Measurements from ENCODE around the gene EGFR.

Gene EGFR

DNA sequence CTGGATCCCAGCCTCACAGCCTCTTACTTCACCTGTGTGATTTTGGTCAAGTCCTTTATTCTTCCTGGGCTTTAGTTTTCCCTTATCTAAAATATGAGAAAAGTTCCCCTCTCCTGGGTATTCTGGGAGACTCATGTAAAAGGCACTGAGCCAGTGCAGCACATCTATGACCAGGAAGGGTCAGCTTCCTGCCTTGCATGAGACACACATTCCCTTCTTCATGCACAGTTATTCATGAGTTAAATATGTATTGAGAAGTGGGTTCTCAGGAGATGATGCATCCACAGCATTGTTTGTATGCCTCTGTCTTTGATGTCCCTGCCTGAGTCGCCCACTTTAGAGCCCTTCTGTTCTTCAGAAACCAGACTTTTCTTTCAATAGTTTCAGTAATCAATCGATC lies 33.3 kb downstream of the EGFR start:
- Histone ChIP-seq H3K4me1 (ENCODE audit: control insufficient read depth in 2 of 2, insufficient read depth in 2 of 2, low read length in 2 of 2) (peaks cover 2 to 10% of the 10 kb centered on the region in 2 donors), H3K9me3 (ENCODE audit: control insufficient read depth in 2 of 2, low read length in 2 of 2) (no peaks in the 10 kb centered on the region), H3K36me3 (ENCODE audit: control insufficient read depth in 2 of 2, insufficient read depth in 2 of 2, low read length in 2 of 2) (no peaks in the 10 kb centered on the region), H3K9ac (ENCODE audit: low read depth in 1 of 2, low read length in 2 of 2) (no peak overlapping the region), H3K4me3 (ENCODE audit: low read length in 2 of 2) (no peak overlapping the region), H3K27ac (ENCODE audit: low read depth in 2 of 2, low read length in 2 of 2) (no peak overlapping the region), H3K27me3 (ENCODE audit: control insufficient read depth in 2 of 2, insufficient read depth in 2 of 2, low read length in 2 of 2) (no peaks in the 10 kb centered on the region)

DNA sequence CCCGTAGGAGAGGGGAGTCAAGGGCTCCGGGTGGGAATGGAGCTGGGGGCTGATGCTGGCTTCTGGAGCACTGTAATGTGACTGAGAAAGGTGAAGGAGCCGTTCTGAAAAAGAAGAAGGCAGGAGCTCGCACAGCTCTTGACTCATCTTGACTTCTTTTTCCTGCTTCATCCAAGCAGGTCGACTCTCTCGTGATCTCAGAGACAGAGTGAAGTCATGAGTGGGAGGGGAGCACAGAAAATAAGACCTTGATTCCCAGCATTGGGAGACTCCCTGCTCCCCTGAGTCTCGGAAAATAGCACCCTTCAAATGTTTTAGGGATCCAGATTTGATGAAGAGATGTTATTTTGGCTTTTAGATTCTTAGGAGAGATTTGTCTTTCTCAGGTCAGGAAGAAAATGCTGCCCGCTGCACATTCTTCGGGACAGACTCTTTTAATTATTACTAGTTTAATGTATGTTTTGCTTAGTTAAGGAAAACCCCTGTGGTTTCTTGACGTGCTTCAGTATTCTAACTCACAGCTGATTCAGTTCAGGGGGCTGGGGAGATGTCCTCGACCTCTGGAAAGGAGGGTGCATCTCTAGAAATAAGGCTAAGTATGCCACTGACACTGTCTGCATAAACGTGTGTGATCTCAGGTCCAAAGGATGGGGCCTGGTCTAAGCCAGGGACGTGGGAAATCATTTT lies 34.1 kb downstream of the EGFR start:
- H3K27ac ChIP-seq (ENCODE audit: low read depth in 2 of 2, low read length in 2 of 2), result no peak overlapping the region
- H3K4me3 ChIP-seq (ENCODE audit: low read length in 2 of 2), result no peak overlapping the region
- H3K36me3 ChIP-seq (ENCODE audit: control insufficient read depth in 2 of 2, insufficient read depth in 2 of 2, low read length in 2 of 2), result no peaks in the 10 kb centered on the region
- H3K9me3 ChIP-seq (ENCODE audit: control insufficient read depth in 2 of 2, low read length in 2 of 2), result no peaks in the 10 kb centered on the region
- no peak overlapping the region for H3K9ac ChIP-seq (ENCODE audit: low read depth in 1 of 2, low read length in 2 of 2)
- H3K4me1 ChIP-seq (ENCODE audit: control insufficient read depth in 2 of 2, insufficient read depth in 2 of 2, low read length in 2 of 2), result peaks cover 0 to 3% of the 10 kb centered on the region in 2 donors
- no peaks in the 10 kb centered on the region for H3K27me3 ChIP-seq (ENCODE audit: control insufficient read depth in 2 of 2, insufficient read depth in 2 of 2, low read length in 2 of 2)

GRCh38 chr7:55053651-55054571 lies 35.1 kb downstream of the EGFR start:
- no peak overlapping the region for H3K9ac ChIP-seq (ENCODE audit: low read depth in 1 of 2, low read length in 2 of 2)
- H3K9me3 ChIP-seq (ENCODE audit: control insufficient read depth in 2 of 2, low read length in 2 of 2), result no peaks in the 10 kb centered on the region
- H3K4me1 ChIP-seq (ENCODE audit: control insufficient read depth in 2 of 2, insufficient read depth in 2 of 2, low read length in 2 of 2), result no peaks in the 10 kb centered on the region
- no peaks in the 10 kb centered on the region for H3K27me3 ChIP-seq (ENCODE audit: control insufficient read depth in 2 of 2, insufficient read depth in 2 of 2, low read length in 2 of 2)
- no peaks in the 10 kb centered on the region for H3K36me3 ChIP-seq (ENCODE audit: control insufficient read depth in 2 of 2, insufficient read depth in 2 of 2, low read length in 2 of 2)
- no peak overlapping the region for H3K27ac ChIP-seq (ENCODE audit: low read depth in 2 of 2, low read length in 2 of 2)
- H3K4me3 ChIP-seq (ENCODE audit: low read length in 2 of 2), result no peak overlapping the region

- no peak overlapping the region for H3K4me3 ChIP-seq (ENCODE audit: low read length in 2 of 2)
- no peaks in the 10 kb centered on the region for H3K27me3 ChIP-seq (ENCODE audit: control insufficient read depth in 2 of 2, insufficient read depth in 2 of 2, low read length in 2 of 2)
- no peak overlapping the region for H3K9ac ChIP-seq (ENCODE audit: low read depth in 1 of 2, low read length in 2 of 2)
Observed at GRCh38 chr7:55054758-55055157, 35.9 kb downstream of the EGFR start.

DNA sequence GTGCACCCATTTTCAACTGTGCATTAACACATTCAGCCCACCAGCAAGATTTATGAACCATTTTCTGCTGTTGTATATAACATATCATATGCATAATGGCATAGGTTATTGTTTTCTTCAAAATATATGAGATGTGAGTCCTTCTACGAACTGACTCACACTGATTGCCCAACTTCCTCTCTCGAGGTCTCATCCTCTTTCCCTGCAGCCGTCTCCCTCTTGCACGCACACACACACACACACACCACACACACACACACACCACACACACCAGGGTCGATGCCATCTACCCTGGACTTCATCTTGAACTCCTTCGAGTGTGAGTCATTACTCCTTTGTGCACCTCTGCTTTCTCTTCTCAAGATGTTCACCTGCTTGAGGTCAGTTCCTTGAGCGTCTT lies 36.7 kb downstream of the EGFR start:
- H3K27me3 ChIP-seq (ENCODE audit: control insufficient read depth in 2 of 2, insufficient read depth in 2 of 2, low read length in 2 of 2), result no peaks in the 10 kb centered on the region
- H3K27ac ChIP-seq (ENCODE audit: low read depth in 2 of 2, low read length in 2 of 2), result no peak overlapping the region
- no peak overlapping the region for H3K9ac ChIP-seq (ENCODE audit: low read depth in 1 of 2, low read length in 2 of 2)
- no peak overlapping the region for H3K4me3 ChIP-seq (ENCODE audit: low read length in 2 of 2)
- no peaks in the 10 kb centered on the region for H3K4me1 ChIP-seq (ENCODE audit: control insufficient read depth in 2 of 2, insufficient read depth in 2 of 2, low read length in 2 of 2)
- no peaks in the 10 kb centered on the region for H3K9me3 ChIP-seq (ENCODE audit: control insufficient read depth in 2 of 2, low read length in 2 of 2)
- H3K36me3 ChIP-seq (ENCODE audit: control insufficient read depth in 2 of 2, insufficient read depth in 2 of 2, low read length in 2 of 2), result no peaks in the 10 kb centered on the region

More at GRCh38 chr7:55054758-55055157, 35.9 kb downstream of the EGFR start:
- H3K4me1 ChIP-seq (ENCODE audit: control insufficient read depth in 2 of 2, insufficient read depth in 2 of 2, low read length in 2 of 2), result no peaks in the 10 kb centered on the region
- H3K9me3 ChIP-seq (ENCODE audit: control insufficient read depth in 2 of 2, low read length in 2 of 2), result no peaks in the 10 kb centered on the region
- H3K27ac ChIP-seq (ENCODE audit: low read depth in 2 of 2, low read length in 2 of 2), result no peak overlapping the region
- no peaks in the 10 kb centered on the region for H3K36me3 ChIP-seq (ENCODE audit: control insufficient read depth in 2 of 2, insufficient read depth in 2 of 2, low read length in 2 of 2)

- Histone ChIP-seq H3K4me3 (ENCODE audit: low read length in 2 of 2) (no peak overlapping the region), H3K27me3 (ENCODE audit: control insufficient read depth in 2 of 2, insufficient read depth in 2 of 2, low read length in 2 of 2) (no peaks in the 10 kb centered on the region), H3K4me1 (ENCODE audit: control insufficient read depth in 2 of 2, insufficient read depth in 2 of 2, low read length in 2 of 2) (no peaks in the 10 kb centered on the region), H3K9ac (ENCODE audit: low read depth in 1 of 2, low read length in 2 of 2) (no peak overlapping the region), H3K36me3 (ENCODE audit: control insufficient read depth in 2 of 2, insufficient read depth in 2 of 2, low read length in 2 of 2) (no peaks in the 10 kb centered on the region), H3K27ac (ENCODE audit: low read depth in 2 of 2, low read length in 2 of 2) (no peak overlapping the region), H3K9me3 (ENCODE audit: control insufficient read depth in 2 of 2, low read length in 2 of 2) (no peaks in the 10 kb centered on the region)
Observed at GRCh38 chr7:55056068-55056467, 37.3 kb downstream of the EGFR start.

GRCh38 chr7:55056577-55057480 lies 38.0 kb downstream of the EGFR start:
- Histone ChIP-seq H3K27me3 (ENCODE audit: control insufficient read depth in 2 of 2, insufficient read depth in 2 of 2, low read length in 2 of 2) (no peaks in the 10 kb centered on the region), H3K27ac (ENCODE audit: low read depth in 2 of 2, low read length in 2 of 2) (no peak overlapping the region), H3K9ac (ENCODE audit: low read depth in 1 of 2, low read length in 2 of 2) (no peak overlapping the region), H3K4me3 (ENCODE audit: low read length in 2 of 2) (no peak overlapping the region), H3K4me1 (ENCODE audit: control insufficient read depth in 2 of 2, insufficient read depth in 2 of 2, low read length in 2 of 2) (no peaks in the 10 kb centered on the region), H3K9me3 (ENCODE audit: control insufficient read depth in 2 of 2, low read length in 2 of 2) (no peaks in the 10 kb centered on the region), H3K36me3 (ENCODE audit: control insufficient read depth in 2 of 2, insufficient read depth in 2 of 2, low read length in 2 of 2) (no peaks in the 10 kb centered on the region)

DNA sequence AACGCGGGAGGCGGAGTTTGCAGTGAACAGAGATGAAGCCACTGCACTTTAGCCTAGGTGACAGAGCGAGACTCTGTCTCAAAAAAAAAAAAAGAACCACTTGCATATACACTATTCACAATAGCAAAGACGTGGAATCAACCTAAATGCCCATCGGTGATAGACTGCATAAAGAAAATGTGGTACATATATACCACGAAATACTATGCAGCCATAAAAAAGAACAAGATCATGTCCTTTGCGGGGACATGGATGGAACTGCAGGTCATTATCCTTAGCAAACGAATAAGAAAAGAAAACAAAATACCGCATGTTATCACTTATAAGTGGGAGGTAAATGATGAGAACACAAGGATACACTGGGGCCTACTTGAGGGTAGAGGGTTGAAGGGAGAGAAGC lies 39.5 kb downstream of the EGFR start:
- no peak overlapping the region for H3K4me3 ChIP-seq (ENCODE audit: low read length in 2 of 2)
- no peaks in the 10 kb centered on the region for H3K4me1 ChIP-seq (ENCODE audit: control insufficient read depth in 2 of 2, insufficient read depth in 2 of 2, low read length in 2 of 2)
- no peaks in the 10 kb centered on the region for H3K27me3 ChIP-seq (ENCODE audit: control insufficient read depth in 2 of 2, insufficient read depth in 2 of 2, low read length in 2 of 2)
- no peaks in the 10 kb centered on the region for H3K36me3 ChIP-seq (ENCODE audit: control insufficient read depth in 2 of 2, insufficient read depth in 2 of 2, low read length in 2 of 2)
- no peak overlapping the region for H3K27ac ChIP-seq (ENCODE audit: low read depth in 2 of 2, low read length in 2 of 2)
- H3K9ac ChIP-seq (ENCODE audit: low read depth in 1 of 2, low read length in 2 of 2), result no peak overlapping the region
- no peaks in the 10 kb centered on the region for H3K9me3 ChIP-seq (ENCODE audit: control insufficient read depth in 2 of 2, low read length in 2 of 2)

DNA sequence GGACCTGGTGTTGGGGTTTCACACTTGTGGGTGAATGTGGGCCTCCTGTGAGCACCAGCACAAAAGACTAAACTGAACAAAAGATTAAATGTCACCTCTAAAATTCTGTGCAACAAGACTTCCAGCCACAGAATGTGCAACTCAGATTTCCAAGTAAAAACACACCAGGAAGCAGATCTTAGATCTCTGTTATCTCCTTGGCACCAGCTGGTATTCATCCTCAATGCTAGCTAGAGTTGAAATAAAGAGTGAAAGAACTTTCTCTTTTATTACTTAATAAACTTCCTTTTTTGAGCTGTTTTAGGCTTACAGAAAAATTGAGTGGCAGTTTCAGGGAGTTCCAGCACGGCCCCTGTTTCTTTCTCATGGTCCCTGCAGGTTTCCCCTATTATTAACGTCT lies 40.2 kb downstream of the EGFR start:
- peaks cover 0 to 3% of the 10 kb centered on the region in 2 donors for H3K36me3 ChIP-seq (ENCODE audit: control insufficient read depth in 2 of 2, insufficient read depth in 2 of 2, low read length in 2 of 2)
- no peak overlapping the region for H3K27ac ChIP-seq (ENCODE audit: low read depth in 2 of 2, low read length in 2 of 2)
- H3K4me3 ChIP-seq (ENCODE audit: low read length in 2 of 2), result no peak overlapping the region
- no peak overlapping the region for H3K9ac ChIP-seq (ENCODE audit: low read depth in 1 of 2, low read length in 2 of 2)
- no peaks in the 10 kb centered on the region for H3K27me3 ChIP-seq (ENCODE audit: control insufficient read depth in 2 of 2, insufficient read depth in 2 of 2, low read length in 2 of 2)
- no peaks in the 10 kb centered on the region for H3K9me3 ChIP-seq (ENCODE audit: control insufficient read depth in 2 of 2, low read length in 2 of 2)
- H3K4me1 ChIP-seq (ENCODE audit: control insufficient read depth in 2 of 2, insufficient read depth in 2 of 2, low read length in 2 of 2), result no peaks in the 10 kb centered on the region

All from mucosa of rectum (tissue), 2 donors.